Measurements from ENCODE around the gene LINC00237.

The LINC00237 gene

DNA sequence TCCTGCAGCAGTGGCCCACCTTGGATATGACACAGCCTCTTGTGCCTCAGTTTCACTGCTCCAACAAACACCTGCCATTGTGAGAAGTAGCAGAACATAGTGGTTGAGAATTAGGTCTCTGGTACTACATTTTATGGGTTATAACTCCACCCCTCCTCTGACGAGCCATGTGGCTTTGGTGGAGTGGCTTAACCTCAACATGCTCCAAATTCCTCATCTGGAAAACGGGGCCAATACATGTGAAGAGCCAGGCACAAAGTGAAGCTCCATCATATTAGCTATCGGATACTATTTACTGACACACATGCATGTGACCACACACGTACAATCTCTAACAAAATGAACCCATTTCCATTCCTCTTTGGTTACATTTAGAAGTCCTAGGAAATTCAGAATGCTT, 11.4 kb upstream of the LINC00237 start:
- Histone ChIP-seq H3K27me3 (ENCODE audit: low read length) (no peaks in the 10 kb centered on the region), H3K27ac (ENCODE audit: low read depth, low read length) (no peak overlapping the region), H3K9ac (ENCODE audit: low read length) (no peak overlapping the region), H3K4me2 (ENCODE audit: low read depth, low read length, poor library complexity, severe bottlenecking) (no peak overlapping the region), H3K36me3 (ENCODE audit: low read length) (no peaks in the 10 kb centered on the region), H4K20me1 (ENCODE audit: low read depth, low read length) (no peaks in the 10 kb centered on the region), H3F3A (ENCODE audit: insufficient read depth) (no peaks in the 10 kb centered on the region), H3K9me3 (ENCODE audit: insufficient read depth, low read length) (no peaks in the 10 kb centered on the region), H3K9me2 (replicated peaks; ENCODE audit: insufficient read depth, low read length) (no peaks in the 10 kb centered on the region), H3K4me3 (ENCODE audit: insufficient read depth, low read length, poor library complexity, severe bottlenecking) (no peak overlapping the region), H3K79me2 (ENCODE audit: insufficient read depth, low read length) (no peaks in the 10 kb centered on the region), H2AFZ (ENCODE audit: low read depth, low read length, severe bottlenecking) (no peak overlapping the region)
- TF ChIP-seq EZH2phosphoT487 (conservative IDR thresholded peaks at IDR 0.05; ENCODE audit: low read length): no peak
- no peak for TF ChIP-seq CTCF (IDR thresholded peaks at IDR 0.05; ENCODE audit: insufficient read depth, low read length, poor library complexity, severe bottlenecking)

DNA sequence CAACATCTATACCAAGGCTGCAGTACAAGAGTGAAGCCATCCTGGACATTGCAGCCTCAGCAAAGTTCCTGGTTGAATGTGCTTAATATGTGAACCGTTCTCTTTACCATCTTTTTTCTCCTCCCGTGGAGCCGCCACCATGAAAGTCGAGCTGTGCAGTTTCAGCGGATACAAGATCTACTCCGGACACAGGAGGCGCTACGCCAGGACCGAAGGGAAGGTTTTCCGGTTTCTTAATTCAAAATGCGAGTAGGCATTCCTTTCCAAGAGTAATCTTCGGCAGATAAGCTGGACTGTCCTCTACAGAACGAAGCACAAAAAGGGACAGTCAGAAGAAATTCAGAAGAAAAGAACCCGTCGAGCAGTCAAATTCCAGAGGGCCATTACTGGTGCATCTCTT, 8.4 kb upstream of the LINC00237 start:
- H2AFZ ChIP-seq (ENCODE audit: low read depth, low read length, severe bottlenecking): no peak overlapping the region
- no peaks in the 10 kb centered on the region for H3K79me2 ChIP-seq (ENCODE audit: insufficient read depth, low read length)
- no peaks in the 10 kb centered on the region for H3F3A ChIP-seq (ENCODE audit: insufficient read depth)
- no peak overlapping the region for H3K4me3 ChIP-seq (ENCODE audit: insufficient read depth, low read length, poor library complexity, severe bottlenecking)
- no peaks in the 10 kb centered on the region for H3K9me3 ChIP-seq (ENCODE audit: insufficient read depth, low read length)
- no peaks in the 10 kb centered on the region for H4K20me1 ChIP-seq (ENCODE audit: low read depth, low read length)
- no peaks in the 10 kb centered on the region for H3K9me2 ChIP-seq (replicated peaks; ENCODE audit: insufficient read depth, low read length)
- no peaks in the 10 kb centered on the region for H3K36me3 ChIP-seq (ENCODE audit: low read length)
- H3K27me3 ChIP-seq (ENCODE audit: low read length): no peaks in the 10 kb centered on the region
- no peak for TF ChIP-seq EZH2phosphoT487 (conservative IDR thresholded peaks at IDR 0.05; ENCODE audit: low read length)
- no peak for TF ChIP-seq CTCF (IDR thresholded peaks at IDR 0.05; ENCODE audit: insufficient read depth, low read length, poor library complexity, severe bottlenecking)
- H3K4me2 ChIP-seq (ENCODE audit: low read depth, low read length, poor library complexity, severe bottlenecking): no peak overlapping the region
- no peak overlapping the region for H3K27ac ChIP-seq (ENCODE audit: low read depth, low read length)
- H3K9ac ChIP-seq (ENCODE audit: low read length): no peak overlapping the region

- Histone ChIP-seq H3K36me3 (ENCODE audit: low read length) (no peaks in the 10 kb centered on the region), H3K9ac (ENCODE audit: low read length) (no peak overlapping the region), H3K4me3 (ENCODE audit: insufficient read depth, low read length, poor library complexity, severe bottlenecking) (no peak overlapping the region), H4K20me1 (ENCODE audit: low read depth, low read length) (no peaks in the 10 kb centered on the region), H2AFZ (ENCODE audit: low read depth, low read length, severe bottlenecking) (no peak overlapping the region), H3K27ac (ENCODE audit: low read depth, low read length) (no peak overlapping the region), H3F3A (ENCODE audit: insufficient read depth) (no peaks in the 10 kb centered on the region), H3K79me2 (ENCODE audit: insufficient read depth, low read length) (no peaks in the 10 kb centered on the region), H3K9me2 (replicated peaks; ENCODE audit: insufficient read depth, low read length) (no peaks in the 10 kb centered on the region), H3K27me3 (ENCODE audit: low read length) (no peaks in the 10 kb centered on the region), H3K9me3 (ENCODE audit: insufficient read depth, low read length) (no peaks in the 10 kb centered on the region), H3K4me2 (ENCODE audit: low read depth, low read length, poor library complexity, severe bottlenecking) (no peak overlapping the region)
- TF ChIP-seq EZH2phosphoT487 (conservative IDR thresholded peaks at IDR 0.05; ENCODE audit: low read length): no peak
- no peak for TF ChIP-seq CTCF (IDR thresholded peaks at IDR 0.05; ENCODE audit: insufficient read depth, low read length, poor library complexity, severe bottlenecking)
Measured at GRCh38 chr20:21113697-21114096, 7.5 kb upstream of the LINC00237 start.

DNA sequence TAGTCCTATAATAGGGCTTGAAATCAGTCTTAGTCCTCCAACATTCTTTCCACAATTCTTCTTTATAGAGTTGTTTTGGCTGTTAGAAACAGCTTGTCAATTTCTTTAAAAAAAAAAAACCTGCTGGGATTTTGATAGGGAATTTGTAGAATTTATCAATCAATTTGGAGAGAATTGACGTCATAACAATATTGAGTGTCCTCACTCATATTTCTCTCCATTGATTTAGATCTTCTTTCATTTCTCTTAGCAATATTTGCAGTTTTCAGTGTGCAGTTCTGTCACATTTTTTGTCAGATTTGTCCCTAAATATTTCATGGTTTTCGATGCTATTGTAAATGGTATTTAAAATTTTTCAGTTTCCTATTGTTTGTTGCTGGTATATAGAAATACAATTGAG, 5.3 kb upstream of the LINC00237 start:
- no peaks in the 10 kb centered on the region for H3K9me3 ChIP-seq (ENCODE audit: insufficient read depth, low read length)
- no peak overlapping the region for H3K9ac ChIP-seq (ENCODE audit: low read length)
- H3K27me3 ChIP-seq (ENCODE audit: low read length): no peaks in the 10 kb centered on the region
- H2AFZ ChIP-seq (ENCODE audit: low read depth, low read length, severe bottlenecking): no peak overlapping the region
- H4K20me1 ChIP-seq (ENCODE audit: low read depth, low read length): no peaks in the 10 kb centered on the region
- TF ChIP-seq CTCF (IDR thresholded peaks at IDR 0.05; ENCODE audit: insufficient read depth, low read length, poor library complexity, severe bottlenecking) (no peak), EZH2phosphoT487 (conservative IDR thresholded peaks at IDR 0.05; ENCODE audit: low read length) (no peak)
- no peaks in the 10 kb centered on the region for H3F3A ChIP-seq (ENCODE audit: insufficient read depth)
- H3K79me2 ChIP-seq (ENCODE audit: insufficient read depth, low read length): no peaks in the 10 kb centered on the region
- H3K36me3 ChIP-seq (ENCODE audit: low read length): no peaks in the 10 kb centered on the region
- no peak overlapping the region for H3K4me3 ChIP-seq (ENCODE audit: insufficient read depth, low read length, poor library complexity, severe bottlenecking)
- no peaks in the 10 kb centered on the region for H3K9me2 ChIP-seq (replicated peaks; ENCODE audit: insufficient read depth, low read length)
- no peak overlapping the region for H3K27ac ChIP-seq (ENCODE audit: low read depth, low read length)
- H3K4me2 ChIP-seq (ENCODE audit: low read depth, low read length, poor library complexity, severe bottlenecking): no peak overlapping the region
